Activated CD8-positive, alpha-beta memory T cell treated with anti-CD3 and anti-CD28 coated beads for 48 hours (primary cell): ENCODE measurements around the gene NPDC1.
"Not testable (repeated sequence)": the region's sequence is repeated elsewhere in the genome, so short reads cannot be mapped to it uniquely, and the experiment has no call there.

ENCODE experiments used
- DNase-seq, 3 experiments: peaks; one replicate each; pipeline ENCODE4 v3.0.0-alpha.2; 2020; ENCODE audit warnings: low read depth in 2 of 3, low spot score in 2 of 3

Gene NPDC1

DNA sequence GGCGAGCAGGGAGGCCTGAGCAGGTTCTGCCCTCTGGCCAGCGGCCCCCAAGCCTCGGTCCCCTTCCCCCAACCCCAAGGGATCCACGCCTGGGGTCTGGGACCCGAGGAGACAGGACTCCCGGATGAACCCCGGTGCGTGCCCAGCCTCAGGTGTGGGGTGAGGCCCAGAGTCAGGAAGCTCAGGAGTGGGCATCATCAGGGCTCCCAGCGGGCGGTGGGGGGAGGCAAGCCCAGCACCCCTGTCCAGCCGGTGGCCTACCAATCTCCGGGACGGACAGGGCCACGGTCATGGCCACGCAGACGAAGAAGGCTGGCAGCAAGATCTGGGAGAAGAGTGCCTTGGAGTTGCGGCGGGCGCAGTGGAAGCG is 32.4 kb downstream of the NPDC1 start:
- no peak for DNase-seq

DNA sequence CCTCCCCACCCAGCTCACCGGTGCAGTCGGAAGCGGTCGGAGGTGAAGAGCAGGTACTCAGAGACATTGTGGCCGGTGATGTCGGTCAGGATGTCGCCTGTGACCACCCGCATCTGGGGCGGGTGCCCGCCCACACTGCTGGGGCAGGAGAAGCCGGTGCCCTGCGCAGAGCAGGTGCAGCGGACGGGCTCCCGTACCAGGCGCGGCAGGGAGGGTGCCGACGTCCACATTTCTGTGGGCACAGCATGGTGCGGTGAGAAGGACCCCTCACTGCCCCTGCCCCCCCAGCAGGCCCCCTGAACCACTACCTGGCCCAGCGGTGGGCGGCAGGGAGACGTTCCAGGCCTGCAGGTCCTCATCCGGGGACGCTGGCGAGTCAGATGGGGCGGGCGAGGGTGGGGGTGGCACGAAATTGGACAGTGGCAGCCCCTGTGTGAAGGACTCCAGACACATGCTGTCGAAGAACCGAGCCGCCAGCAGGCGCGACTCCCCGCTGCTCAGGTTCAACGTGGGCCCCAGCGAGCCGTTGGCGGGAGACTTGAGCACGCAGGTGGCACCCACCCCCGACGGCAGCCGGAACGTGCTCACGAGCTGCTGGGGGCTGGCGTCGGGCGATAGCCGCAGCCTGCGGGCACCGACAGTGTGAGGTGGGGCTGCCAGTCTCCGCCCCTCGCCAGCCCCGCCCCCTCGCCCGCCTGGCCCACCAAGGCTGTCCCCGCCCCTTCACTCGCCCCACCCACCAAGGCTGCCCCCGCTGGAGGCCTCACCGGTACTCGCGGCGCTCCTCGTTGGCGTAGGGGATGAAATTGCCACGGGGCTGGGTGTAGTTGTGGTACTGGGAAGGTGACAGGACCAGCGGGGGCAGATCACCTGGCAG is 33.0 kb downstream of the NPDC1 start:
- no peak for DNase-seq

DNA sequence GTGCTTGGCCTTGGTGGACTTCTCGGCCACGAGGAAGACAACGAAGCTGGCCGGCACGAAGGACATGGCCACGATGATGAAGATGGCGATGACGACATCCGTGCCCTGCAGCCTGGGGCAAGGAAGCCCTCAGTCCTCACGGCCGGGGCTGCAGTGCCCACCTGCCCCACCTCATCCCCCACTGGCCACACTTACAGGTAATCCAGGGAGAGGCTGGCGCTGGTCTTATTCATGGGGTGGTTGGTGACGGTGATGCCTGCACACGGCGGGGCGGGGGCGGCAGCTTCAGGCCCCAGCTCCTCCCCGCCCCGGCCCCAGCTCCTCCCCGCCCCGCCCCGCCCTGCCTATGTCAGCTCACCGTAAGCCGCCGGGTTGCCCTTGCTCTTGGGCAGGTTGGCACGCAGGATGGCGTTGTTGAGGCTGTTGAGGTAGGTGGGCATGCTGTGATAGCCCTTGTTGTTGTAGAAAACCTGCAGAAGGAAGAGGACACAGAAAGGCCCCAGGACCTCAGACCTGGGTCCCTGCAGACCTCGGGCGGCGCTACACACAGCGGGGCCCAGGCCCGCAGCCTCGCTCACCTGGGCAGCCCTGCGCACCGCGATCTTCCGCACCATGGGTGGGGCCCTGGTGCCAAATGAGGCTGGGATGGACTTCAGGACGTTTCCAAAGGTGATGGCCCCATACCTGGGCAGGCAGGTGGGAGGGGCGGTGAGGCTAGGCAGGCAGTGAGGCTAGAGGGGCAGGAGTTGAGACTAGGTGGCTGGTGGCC is 33.9 kb downstream of the NPDC1 start:
- DNase-seq = no peak

DNA sequence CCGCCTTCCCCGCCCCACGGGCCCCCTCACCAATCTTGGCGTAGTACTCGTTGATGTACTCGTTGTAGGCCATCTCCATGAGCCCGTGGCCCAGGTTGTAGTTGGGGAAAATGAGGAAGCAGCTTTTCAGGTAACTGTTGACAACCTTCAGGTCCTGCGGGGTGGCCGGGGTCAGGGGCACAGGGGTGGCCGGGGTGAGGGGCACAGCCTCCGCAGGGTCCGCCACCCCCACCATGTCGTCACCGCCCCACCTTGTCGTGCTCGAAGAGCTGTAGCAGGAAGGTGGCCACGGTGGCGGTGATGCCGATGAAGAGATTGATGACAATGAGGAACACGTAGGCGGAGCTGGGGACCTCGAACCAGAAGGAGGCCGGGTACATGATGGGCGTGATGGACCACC is 34.8 kb downstream of the NPDC1 start:
- DNase-seq = no peak

DNA sequence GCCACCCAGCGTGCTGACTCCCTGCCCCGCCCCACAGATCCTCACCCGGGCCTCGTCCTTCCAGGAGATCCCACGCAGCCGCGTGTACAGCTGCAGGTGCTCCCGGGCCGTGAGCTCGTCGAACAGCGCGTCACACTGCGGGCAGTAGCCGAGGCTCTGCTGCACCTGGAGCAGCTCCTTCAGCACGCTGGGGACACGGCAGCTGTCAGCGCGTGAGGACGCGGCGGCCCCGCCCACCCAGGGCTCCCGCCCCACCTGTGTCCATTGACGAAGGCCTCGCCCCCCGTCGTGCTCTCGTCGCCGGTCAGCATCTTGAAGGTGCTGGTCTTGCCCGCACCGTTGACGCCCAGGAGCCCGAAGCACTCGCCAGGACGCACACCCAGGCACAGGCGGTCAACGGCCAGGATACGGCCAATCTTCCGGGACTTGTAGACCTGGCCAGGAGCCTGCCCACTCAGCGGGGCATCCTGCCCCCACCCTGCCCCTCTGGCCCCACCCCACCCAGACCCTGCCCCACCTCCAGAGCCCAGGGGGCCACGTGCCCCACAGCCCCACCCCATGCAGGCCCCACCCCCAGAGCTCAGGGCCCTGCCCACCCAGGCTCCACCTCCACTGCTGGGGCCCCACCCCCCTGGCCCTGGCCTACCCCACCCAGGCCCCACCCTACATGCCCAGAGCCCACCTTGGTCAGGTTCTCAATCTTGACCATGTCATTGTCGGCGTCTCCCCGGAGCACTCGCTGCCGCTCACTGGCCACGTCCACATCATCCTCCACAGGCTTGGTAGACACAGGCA is 35.8 kb downstream of the NPDC1 start:
- DNase-seq = no peak

DNA sequence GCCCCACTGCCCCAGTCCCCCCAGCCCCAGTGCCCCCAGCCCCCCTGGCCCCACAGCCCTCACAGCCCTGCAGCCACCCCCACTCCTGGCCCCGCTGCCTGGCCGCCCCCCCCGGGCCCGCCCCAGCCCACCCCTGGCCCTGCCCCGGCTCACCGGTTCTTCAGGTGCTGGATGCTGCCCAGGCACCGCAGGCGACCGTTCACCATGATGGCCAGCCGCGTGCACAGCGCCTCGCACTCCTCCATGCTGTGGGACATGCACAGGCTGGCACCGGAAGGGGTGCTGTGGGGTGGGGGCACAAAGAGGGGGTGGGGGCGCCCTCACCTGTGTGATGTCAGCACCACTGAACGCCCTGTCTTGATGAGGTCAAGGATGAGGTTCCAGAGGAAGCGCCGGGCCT is 36.8 kb downstream of the NPDC1 start:
- no peak for DNase-seq

DNA sequence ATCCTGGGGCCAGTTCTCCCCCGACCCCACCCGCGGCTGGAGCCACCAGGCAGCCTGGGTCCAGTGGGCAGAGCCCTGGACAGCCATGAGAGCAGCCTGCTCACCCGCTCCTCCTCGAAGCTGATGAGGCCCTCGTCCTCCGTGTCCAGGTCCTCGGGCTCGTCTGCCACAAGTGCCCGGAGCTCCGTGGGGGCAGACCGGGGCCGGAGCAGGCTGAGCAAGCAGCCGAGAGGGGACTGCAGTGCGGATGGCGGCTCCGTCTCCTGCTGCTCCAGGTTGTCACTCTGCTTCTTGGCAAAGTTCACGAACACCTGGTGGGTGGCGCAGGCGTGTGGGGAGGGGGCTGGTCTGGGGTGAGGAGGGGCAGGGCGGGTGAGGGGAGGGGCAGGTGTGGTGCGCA is 37.7 kb downstream of the NPDC1 start:
- no peak for DNase-seq

DNA sequence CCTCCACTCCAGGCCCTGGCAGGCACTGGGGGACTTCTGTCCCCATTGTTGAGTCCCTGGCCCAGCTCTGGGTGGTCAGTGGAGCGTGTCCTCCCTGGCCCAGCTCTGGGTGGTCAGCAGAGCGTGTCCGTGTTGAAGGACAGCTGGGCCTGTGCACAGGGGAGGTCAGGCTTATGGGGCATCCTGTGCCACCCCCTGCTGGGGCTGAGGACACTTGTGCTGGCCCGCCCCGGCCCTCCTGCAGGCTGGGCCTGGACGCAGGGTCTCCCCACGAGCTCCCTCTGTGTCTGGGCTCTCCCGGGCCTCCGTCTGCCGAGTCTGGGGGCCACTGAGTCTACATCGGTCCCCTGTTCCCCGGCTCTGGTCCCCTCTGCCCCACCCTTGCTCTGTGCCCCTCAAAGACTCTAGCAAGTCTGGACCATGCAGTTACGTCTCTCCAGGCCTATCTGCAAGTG is 38.1 kb downstream of the NPDC1 start:
- DNase-seq = no peak

DNA sequence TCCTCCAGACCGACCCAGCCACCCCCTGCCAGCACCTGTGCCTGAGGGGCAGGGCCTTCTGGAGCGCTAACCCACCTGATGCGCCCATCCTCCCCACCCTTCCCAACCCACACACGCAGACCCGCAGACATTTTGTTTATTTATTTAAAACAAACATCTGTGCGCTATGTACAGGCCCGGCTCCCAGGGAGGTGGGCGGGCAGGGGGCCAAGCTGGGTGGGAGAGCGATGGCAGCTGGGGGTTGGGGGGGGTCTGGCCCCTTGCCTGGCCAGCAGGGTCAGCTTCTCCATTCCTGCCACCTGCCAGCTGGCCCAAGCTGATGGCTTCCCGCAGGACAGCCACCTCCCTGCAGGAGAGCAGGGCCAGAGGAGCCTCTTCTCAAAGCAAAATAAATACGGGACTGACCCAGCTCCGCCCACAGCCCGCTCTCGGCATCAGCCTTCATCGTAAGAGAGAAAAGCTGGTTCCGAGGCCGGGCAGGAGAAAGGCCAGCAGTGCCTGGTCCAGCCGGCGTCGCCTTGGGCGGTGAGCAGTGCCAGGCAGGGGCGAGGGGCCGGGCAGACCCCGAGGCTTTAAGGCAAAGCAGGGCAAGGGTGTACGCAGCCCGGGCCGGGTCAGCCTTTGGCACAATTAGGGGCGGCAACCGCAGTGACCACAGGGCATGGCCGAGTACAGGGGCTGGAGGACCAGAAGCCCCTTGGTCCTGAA is 38.7 kb downstream of the NPDC1 start:
- no peak for DNase-seq

DNA sequence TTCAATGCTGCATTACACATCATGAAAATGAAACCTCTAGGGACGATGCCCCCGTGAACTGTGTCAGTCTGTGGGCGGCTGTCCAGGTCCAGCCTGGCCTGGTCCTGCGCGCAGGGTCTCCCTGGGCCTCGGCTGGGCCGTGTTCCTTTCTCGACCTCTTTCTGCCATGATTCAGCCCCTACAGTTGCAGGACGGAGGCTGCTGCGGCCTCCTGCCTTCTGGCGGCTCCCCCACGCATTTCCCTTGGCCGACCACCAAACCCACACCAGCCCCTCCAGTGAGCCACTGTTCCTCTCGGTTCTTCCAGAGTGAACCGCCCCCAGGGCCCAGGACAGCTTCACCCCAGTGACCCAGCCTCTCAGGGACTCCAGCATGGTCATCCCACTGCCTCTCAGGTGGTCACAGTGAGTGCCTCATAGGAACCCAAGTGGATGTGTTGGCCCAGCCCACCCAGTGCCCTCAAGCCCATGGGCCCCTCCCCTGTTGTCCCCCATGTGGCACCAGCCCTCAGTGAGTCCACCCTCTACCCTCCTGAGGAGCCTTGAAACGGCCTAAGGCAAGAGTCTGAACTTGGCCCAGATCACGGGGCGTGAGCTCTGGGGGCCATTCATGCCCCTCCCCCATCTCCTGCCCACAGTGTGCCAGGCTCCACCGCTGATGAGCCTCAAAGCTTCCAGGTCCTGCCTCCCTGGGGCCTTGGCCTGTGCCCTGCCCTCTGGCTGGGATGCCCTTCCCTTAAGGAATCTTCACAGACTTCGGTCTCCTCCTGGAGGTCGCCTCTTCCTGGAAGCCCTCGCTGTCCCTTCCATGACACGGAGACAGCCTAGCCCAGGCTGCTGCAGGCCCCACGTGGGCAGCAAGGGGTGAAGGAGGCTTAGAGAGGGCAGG is 39.6 kb downstream of the NPDC1 start:
- DNase-seq = no peak

DNA sequence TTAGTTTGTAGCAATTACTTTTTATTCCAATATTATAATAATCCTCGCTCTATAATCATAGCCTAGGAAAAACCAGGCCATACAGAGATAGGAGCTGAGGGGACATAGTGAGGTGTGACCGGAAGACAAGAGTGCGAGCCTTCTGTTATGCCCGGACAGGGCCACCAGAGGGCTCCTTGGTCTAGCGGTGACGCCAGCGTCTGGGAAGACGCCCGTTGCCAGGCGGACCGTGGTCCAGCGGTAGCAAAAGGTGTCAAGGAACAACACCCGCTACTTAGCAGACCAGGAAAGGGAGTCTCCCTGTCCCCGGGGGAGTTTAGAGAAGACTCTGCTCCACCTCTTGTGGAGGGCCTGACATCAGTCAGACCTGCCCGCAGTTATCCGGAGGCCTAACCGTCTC is 41.7 kb downstream of the NPDC1 start:
- DNase-seq = not testable (repeated sequence)

DNA sequence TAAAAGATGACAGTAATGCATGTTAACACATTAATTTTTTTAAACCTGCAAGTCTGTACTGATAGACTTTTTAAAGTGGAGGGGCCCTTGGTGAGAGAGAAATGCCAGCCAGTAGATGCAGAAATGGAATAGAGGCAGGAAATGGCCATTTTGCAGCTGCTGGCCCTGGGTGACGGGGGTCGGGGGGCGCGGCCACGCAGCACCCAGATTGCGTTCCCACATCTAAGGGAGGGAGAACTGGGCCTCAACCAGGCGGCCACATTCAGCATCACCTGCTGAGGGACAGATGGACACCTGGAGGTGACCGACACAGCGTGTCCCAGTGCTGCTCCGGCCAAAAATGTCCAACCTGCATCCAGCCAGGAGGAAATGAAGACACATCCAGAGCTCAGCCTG is 43.3 kb downstream of the NPDC1 start:
- DNase-seq = no peak

DNA sequence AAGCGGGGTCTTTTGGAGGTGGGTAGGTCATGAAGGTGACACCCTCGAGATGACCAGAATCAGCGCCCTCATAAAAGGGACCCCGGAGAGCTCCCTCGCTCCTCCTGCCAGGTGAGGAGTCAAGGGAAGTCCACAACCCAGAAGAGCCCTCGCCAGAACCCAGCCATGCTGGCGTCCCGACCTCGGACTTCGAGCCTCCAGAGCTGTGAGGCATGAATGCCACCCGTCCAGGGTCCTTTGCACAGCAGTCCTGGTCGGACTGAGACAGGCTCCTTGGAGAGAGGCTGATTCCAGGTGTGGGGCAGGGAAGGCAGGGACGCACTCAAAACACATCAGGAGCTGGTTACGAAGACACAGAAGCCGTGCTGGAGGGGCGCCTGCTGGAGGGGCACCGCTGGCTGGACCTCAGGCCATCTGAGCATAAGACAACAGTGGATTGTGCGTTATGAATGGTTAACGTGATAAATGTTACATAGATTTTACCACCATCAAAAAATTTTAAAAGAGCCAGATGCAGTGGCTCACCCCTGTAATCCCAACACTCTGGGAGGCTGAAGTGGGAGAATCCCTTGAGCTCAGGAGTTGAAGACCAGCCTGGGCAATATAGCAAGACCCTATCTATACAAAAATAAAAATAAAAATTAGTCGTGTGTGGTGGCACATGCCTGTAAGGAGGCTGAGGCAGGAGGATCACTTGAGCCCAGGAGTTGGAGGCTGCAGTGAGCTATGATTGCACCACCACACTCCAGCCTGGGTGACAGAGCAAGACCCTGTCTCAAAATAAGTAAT is 43.9 kb downstream of the NPDC1 start:
- DNase-seq = no peak

DNA sequence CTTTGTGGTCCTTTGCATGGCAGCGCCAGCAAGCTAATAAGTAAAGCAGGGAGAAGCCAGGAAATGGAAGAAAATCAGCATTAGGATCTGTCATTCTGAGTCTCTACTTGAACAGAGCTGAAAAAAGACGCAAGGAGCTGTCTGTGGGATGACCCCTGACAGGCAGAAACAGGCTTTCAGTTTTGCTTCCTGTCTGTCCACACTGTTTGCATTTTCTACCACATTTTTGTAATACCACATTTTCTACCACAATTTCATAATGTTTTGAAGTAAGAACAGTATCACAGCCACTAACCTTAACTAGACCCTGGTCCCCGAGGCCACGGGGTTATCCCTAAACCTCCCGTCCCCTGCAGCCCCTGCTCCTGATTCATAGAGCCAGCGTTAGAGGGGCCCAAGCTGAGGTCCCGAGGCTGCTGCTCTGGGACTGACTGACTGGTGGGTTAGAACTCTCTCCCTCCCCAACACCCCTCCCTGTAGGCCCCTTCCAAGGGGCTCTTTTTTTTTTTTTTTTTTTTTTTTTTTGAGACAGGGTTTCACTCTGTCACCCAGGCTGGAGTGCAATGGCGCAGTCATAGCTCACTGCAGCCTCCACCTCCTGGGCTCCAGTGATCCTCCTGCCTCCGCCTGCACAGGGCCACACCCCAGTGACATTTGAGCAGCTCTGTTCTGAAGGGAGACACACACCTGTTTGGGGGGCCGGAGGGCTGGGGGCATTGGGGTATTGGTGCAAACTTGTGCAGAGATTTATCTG is 45.6 kb downstream of the NPDC1 start:
- DNase-seq = no peak

DNA sequence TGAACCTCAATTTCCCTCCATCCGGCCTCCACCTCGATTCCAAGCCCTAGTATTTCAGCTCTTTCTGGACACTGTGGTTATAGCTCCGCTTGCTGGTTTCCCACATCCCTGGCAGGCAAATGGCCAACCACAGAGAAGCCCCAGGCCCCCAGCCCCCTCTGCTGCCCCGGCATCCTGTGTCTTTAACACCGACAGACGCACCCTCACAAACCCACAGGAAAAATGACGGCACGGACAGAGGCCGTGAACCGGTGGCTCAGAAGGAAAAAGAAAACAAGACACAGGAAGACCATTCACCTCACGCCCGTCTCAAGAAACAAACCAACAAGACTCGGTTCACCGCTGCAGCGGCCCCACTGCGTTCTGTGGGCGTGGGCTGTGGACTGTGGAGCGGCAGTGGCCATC is 48.1 kb downstream of the NPDC1 start:
- no peak for DNase-seq

DNA sequence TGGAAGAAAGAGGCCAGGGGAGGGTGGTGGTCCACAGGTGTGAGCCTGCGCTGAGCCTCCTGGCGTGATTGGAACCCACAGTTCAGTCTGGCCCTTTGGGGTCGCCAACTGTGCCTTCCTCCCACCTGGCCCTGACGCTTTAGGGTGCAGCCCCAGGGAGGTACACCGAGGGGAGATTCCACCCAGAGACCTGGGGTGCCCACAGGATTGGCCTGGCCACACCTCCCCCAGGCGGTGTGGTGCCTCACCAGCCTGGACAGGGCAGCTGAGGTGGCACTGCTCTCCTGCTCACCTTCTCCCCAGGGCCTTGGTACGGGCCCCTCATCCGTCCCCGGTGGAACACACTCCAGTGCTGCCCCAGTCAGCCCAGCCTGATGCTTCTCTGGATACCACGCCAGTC is 48.6 kb downstream of the NPDC1 start:
- DNase-seq = no peak

DNA sequence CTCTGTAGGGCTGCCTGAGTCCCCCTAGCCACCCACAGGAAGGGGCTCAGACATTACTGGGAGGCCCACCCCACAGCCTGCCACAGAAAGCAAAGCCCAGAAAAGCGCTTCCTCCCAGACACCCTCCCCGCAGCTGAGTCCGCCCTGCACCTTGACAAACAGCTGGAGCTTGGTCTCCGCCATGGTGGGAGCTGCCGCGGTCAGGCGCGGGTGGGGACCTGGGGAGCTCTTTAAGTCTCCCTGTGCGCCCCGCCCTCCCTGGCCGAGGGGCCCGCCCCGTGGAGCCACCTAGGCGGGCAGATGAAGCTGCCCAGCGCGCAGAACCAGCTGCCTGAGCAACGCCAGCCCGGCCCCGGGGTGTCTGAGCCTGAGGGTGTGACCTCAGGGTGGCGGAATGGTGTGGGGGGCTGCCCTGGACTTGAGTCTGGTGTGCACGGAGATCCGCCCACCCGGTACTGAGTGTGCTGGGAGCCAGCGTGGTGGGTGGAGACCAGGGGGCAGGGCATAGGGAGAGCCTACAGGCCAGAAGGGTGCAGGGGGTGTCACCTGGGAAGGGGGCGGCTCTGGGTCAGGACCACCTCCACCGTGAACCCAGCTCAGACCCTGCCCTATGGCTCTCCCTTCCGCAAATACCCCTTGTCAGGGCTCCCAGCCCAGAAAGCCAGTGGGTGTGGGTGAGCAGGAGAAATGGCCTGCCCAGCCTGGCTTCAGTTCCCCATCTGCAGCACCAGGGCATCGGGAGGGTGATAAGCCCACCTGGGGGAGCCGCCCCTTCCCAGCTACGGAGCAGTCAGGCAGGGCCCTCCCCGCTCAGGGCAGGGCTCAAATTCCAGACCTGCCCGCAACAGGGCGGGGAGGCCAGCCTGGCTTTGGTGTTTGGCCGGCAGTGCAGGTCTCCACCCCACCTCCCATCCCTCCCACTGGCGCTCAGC is 49.4 kb downstream of the NPDC1 start, which contains the start of gene CLIC3:
TSS of gene CLIC3 (minus strand) at position 208 of the 932 bp plus-strand sequence. CDS start at position 183, 25 bp downstream.
- no peak for DNase-seq
